Rectal smooth muscle tissue (tissue), 1 donor: ENCODE results near the gene STAT5A.
A peak's percentile ranks its signal among the peaks of the same experiment; 100 is the strongest.
"Not testable (repeated sequence)": the region's sequence is repeated elsewhere in the genome, so short reads cannot be mapped to it uniquely, and the experiment has no call there.

ENCODE experiments used
- H3K27ac ChIP-seq: one replicate; pipeline ENCODE4 v1.7.0; 2013; ENCODE audit warnings: low read depth, low read length, inconsistent platforms
- H3K27me3 ChIP-seq: one replicate; pipeline ENCODE4 v1.7.0; 2013; ENCODE audit warnings: low read length; ENCODE audit not compliant: control insufficient read depth, insufficient read depth
- H3K36me3 ChIP-seq: one replicate; pipeline ENCODE4 v1.7.0; 2013; ENCODE audit warnings: low read length; ENCODE audit not compliant: control insufficient read depth, insufficient read depth
- H3K4me1 ChIP-seq: one replicate; pipeline ENCODE4 v1.7.0; 2013; ENCODE audit warnings: low read length; ENCODE audit not compliant: control insufficient read depth, insufficient read depth
- H3K4me3 ChIP-seq: one replicate; pipeline ENCODE4 v1.7.0; 2013; ENCODE audit warnings: low read length
- H3K9ac ChIP-seq: one replicate; pipeline ENCODE4 v1.7.0; 2013; ENCODE audit warnings: low read length

STAT5A gene

DNA sequence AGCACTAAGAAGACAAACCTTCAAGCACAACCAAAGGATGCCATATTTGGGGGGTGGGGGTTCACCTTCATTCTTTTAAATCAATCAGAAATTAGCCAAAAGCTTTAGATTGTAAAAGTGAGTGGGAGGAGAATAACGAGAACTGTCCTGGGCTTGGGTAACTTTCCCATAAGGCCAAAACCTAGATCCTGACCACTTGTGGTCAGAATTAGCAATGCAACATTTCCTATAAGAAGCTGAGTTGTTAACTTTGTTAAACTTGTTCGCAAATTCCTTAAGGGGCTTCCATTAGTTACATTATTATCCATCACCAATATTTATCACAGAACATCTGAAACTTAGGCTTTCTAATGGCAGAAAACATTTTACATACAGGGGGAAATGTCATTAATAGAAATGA, 37.2 kb upstream of the STAT5A start:
- Histone ChIP-seq H3K27me3 (no peaks in the 10 kb centered on the region), H3K4me3 (no peak overlapping the region), H3K9ac (no peak overlapping the region), H3K4me1 (peaks cover 10% of the 10 kb centered on the region), H3K36me3 (no peaks in the 10 kb centered on the region), H3K27ac (no peak overlapping the region)

DNA sequence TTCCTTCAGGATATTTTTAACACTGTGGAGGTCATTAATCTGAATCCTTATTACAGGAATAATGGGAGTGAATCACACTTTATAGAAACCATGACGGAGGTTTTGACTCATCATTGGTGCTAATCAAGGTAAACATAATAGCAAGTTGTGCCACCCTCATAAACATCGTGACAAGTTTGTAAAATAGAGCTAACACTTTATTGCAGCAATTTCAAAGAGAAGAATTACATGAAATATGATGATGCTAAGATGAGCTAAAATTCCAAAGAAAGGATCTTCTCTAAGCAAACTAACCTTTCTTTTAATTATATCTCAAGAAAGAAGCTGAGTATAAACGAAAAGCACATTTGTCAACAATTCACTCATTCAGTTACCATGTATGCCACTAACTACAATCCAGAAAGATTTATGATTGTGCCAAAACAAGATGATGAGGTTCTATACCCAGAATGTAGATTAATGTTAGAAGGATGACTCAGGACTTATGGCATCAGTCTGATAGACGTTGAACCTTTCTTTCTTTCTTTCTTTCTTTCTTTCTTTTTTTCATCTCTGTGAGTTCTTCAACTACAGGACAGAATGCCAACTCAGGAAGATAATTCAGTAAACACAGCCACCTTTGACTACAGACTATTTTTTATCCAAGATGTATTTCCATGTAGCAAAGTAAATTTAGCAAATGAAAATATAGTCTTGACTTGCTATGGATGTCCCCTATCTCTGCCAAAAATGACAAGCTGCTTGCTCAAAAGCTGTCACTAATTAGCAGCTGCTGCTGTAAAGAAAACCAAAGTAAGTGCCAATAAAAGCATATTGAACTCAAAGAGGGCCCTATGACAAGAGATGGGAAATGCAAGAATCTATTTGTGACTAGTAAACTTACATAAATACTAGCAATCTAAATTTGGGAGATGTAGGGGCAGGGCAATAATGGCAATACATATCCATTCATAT, 35.4 kb upstream of the STAT5A start:
- peaks cover 10% of the 10 kb centered on the region for H3K4me1 ChIP-seq
- no peak overlapping the region for H3K9ac ChIP-seq

DNA sequence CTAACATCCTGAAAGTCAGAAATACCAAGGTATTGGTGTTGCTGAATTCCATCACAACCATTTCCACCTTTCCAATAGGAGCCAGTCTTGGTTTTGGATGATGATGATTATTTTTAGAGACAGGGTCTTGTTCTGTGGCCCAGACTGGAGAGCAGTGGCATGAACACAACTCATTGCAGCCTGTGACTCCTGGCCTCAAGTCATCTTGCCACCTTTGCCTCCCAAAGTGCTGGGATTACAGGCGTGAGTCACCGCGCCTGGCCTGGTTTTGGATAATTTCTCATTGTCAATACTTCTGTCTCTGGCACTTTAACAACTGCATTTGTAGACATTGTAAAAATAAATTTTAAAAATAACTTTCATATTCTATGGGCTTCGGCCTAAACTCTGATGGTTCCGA, 34.7 kb upstream of the STAT5A start:
- H3K4me3 ChIP-seq, result no peak overlapping the region
- H3K4me1 ChIP-seq, result peaks cover 7% of the 10 kb centered on the region
- no peaks in the 10 kb centered on the region for H3K27me3 ChIP-seq
- H3K27ac ChIP-seq, result no peak overlapping the region
- no peaks in the 10 kb centered on the region for H3K36me3 ChIP-seq
- no peak overlapping the region for H3K9ac ChIP-seq

More for the DNA sequence above, 35.4 kb upstream of the STAT5A start:
- Histone ChIP-seq H3K4me3 (no peak overlapping the region), H3K36me3 (no peaks in the 10 kb centered on the region), H3K27ac (peak overlapping the region; percentile 43), H3K27me3 (no peaks in the 10 kb centered on the region)

DNA sequence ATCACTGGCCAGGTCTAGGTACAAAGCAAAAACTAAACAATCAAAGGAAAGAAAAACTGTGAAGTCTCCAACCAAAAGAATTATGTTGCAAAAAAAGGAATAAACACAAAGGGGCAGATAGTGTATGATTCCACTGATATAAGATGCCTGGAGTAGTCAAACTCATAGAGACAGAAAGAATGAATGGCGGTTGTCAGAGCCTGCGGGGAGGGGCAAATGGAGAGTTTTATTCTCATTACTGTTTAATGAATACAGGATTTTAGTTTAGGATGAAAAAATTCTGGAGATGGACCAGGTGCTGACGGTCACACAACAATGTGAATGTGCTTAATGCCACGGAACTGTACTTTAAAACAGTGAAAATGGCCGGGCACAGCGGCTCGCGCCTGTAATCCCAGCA, 32.9 kb upstream of the STAT5A start:
- Histone ChIP-seq H3K9ac (no peak overlapping the region), H3K27me3 (no peaks in the 10 kb centered on the region), H3K4me1 (peaks cover 2% of the 10 kb centered on the region), H3K4me3 (no peak overlapping the region), H3K36me3 (no peaks in the 10 kb centered on the region), H3K27ac (no peak overlapping the region)

DNA sequence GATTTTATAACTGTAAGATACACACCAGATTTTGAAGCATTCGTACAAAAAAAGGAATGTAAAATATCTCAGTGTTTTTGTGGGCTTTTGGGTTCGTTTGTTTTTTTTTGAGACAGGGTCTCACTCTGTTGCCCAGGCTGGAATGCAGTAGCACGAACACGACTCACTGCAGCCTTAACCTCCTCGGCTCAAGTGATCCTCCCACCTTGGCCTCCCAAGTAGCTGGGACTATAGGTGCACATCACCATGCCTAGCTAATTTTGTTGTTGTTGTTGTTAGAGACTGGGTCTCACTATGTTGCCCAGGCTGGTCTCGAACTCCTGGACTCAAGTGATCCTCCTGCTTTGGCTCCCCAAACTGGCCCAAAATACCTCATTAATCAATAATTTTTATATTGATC, 28.0 kb upstream of the STAT5A start:
- Histone ChIP-seq H3K36me3 (no peaks in the 10 kb centered on the region), H3K27me3 (no peaks in the 10 kb centered on the region), H3K4me3 (no peak overlapping the region), H3K27ac (no peak overlapping the region), H3K9ac (no peak overlapping the region), H3K4me1 (no peaks in the 10 kb centered on the region)

DNA sequence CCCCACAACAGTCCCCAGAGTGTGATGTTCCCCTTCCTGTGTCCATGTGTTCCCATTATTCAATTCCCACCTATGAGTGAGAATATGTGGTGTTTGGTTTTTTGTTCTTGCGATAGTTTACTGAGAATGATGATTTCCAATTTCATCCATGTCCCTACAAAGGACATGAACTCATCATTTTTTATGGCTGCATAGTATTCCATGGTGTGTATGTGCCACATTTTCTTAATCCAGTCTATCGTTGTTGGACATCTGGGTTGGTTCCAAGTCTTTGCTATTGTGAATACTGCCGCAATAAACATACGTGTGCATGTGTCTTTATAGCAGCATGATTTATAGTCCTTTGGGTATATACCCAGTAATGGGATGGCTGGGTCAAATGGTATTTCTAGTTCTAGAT, 23.9 kb upstream of the STAT5A start:
- H3K4me3 ChIP-seq, H3K27ac ChIP-seq, H3K27me3 ChIP-seq, H3K36me3 ChIP-seq, H3K4me1 ChIP-seq, H3K9ac ChIP-seq: not testable (repeated sequence)

DNA sequence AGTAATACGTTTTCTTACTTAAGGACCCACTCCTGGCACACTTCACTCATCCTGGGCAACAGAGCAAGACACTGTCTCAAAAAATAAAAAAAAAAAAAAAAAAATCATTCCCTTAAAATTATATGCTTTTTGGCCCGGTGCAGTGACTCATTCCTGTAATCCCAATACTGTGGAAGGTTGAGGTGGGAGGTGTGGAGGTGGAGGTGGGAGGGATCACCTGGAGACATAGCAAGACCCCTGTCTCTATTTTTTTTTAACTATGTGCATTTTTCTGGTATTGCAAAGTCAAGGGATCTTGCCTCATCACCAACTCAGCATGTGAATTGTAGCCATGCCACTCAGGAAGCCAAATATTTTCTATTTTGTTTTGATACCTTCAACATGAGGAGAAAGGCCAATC, 21.8 kb upstream of the STAT5A start:
- H3K27me3 ChIP-seq, result no peaks in the 10 kb centered on the region
- no peak overlapping the region for H3K4me3 ChIP-seq
- no peak overlapping the region for H3K27ac ChIP-seq
- no peaks in the 10 kb centered on the region for H3K36me3 ChIP-seq
- H3K9ac ChIP-seq, result no peak overlapping the region
- H3K4me1 ChIP-seq, result peaks cover 10% of the 10 kb centered on the region

DNA sequence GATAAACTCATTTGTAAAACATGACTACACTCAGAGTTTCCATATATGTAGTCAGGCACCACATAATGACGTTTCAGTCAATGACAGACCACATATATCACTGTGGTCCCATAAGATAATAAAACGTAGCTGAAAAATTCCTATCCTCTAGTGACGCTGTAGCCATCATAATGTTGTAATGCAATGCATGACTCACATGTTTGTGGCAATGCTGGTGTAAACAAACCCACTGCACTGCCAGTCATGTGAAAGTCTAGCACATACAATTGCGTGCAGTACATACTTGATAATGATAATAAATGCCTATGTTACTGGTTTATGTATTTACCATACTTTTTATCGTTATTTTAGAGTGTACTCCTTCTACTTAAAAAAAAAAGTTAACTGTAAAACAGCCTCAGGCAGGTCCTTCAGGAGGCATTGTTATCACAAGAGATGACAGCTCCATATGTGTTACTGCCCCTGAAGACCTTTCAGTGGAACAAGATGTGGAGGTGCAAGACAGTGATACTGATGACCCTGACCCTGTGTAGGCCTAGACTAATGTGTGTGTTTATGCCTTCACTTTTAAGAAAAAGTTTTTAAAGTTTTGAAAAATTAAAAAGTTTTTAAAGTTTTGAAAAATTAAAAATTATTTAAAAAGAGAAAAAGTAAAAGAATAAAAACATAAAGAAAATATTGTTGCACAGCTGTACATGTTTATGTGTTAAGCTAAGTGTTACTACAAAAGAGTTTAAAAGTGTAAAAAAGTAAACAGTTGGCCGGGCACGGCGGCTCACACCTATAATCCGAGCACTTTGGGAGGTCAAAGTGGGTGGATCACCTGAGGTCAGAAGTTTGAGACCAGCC, 21.2 kb upstream of the STAT5A start:
- Histone ChIP-seq H3K4me3 (no peak overlapping the region), H3K36me3 (no peaks in the 10 kb centered on the region), H3K9ac (no peak overlapping the region), H3K4me1 (peaks cover 13% of the 10 kb centered on the region), H3K27ac (no peak overlapping the region), H3K27me3 (no peaks in the 10 kb centered on the region)

DNA sequence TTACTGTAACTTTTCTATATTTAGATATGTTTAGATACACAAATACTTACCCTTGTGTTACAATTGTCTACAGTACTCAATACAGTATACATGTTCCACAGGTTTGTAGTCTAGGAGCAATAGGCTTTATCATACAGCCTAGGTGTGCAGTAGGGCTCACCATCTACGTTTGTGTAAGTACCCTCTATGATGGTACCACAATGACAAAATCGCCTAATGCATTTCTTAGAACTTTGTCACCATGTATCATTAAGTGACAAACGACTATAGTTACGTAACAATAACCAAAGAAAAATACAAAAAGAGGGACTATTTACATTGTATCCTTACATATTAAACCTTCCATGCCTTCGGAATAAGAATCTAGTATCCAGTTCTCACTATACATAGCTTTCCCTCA, 20.1 kb upstream of the STAT5A start:
- Histone ChIP-seq H3K27me3 (no peaks in the 10 kb centered on the region), H3K4me1 (peaks cover 13% of the 10 kb centered on the region), H3K27ac (no peak overlapping the region), H3K36me3 (no peaks in the 10 kb centered on the region), H3K9ac (no peak overlapping the region), H3K4me3 (no peak overlapping the region)

DNA sequence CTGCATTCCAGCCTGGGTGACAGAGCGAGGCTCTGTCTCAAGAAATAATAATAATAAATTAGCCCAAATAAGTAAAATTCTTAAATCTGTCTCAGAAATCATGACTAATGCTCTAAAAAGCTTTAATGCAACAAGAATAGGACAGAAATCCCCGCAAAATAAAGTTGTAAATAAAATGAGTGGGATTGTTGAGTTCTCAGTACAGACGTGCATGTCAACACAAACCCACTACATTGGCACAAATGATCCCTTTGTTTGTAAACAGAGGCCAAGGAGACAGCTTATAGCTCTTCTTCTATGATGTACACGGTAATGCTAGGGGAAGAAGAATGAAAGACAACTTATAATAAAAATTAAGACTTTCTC, 18.1 kb upstream of the STAT5A start:
- H3K4me3 ChIP-seq, result no peak overlapping the region
- H3K4me1 ChIP-seq, result peaks cover 23% of the 10 kb centered on the region
- no peak overlapping the region for H3K9ac ChIP-seq
- H3K36me3 ChIP-seq, result no peaks in the 10 kb centered on the region
- no peak overlapping the region for H3K27ac ChIP-seq
- no peaks in the 10 kb centered on the region for H3K27me3 ChIP-seq

DNA sequence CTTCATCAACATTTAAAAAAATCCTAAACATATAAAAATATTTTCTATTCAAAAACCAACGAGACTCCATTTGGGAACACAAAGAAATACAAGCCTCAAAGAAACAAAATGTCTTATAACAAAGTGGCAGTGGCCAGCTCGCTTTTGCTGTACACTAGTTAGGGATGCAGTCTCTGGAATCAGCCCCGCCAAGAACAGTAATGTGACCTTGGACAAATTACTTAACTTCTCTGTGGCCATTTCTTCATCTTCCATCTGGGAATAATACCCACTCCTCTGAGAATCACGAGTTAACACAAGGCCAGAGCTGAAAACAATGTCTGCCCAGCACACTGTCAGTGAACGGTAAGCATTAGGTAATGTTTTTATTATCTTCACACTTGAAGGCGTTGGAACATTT, 17.7 kb upstream of the STAT5A start:
- Histone ChIP-seq H3K4me1 (peaks cover 23% of the 10 kb centered on the region), H3K9ac (no peak overlapping the region)

DNA sequence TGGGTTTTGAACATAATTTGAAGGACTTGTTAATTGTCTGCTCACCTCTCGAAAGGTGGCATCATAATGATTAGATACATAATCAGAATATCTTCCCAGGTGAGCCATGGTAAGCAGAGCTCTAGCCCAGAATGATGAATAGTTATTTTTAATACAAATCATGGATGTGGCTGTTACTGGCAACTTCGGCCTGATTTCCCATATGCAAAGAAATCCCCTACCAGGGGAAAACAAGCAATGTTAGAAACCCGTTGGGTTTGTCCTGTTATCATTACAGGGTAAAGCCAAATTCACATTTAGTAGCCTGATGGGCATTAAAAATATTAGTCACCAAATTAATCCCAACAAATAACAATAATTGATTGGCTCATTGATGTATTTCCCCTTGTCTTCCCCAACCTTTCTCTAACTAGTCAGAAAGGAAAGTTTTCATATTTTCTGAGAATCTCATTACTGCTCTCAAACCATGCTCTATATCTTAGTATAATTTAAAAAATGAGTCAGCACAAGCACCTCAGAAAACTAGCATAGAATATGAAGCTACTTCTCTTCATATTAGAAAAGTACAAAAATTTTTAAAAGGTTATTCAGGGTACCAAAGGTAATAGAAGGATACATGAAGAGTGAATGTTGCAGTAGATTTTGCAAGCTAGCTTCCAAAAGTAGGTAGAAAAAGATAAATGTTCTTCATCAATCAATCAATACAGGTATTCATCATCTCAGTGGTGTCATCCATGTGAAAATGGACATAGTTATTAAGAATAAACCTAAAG, 17.1 kb upstream of the STAT5A start:
- peaks cover 23% of the 10 kb centered on the region for H3K4me1 ChIP-seq
- H3K36me3 ChIP-seq, result no peaks in the 10 kb centered on the region
- no peaks in the 10 kb centered on the region for H3K27me3 ChIP-seq
- peak overlapping the region; percentile 31 for H3K27ac ChIP-seq
- H3K4me3 ChIP-seq, result no peak overlapping the region
- H3K9ac ChIP-seq, result no peak overlapping the region

More for the DNA sequence above, 17.7 kb upstream of the STAT5A start:
- H3K4me3 ChIP-seq, result no peak overlapping the region
- no peaks in the 10 kb centered on the region for H3K27me3 ChIP-seq
- H3K36me3 ChIP-seq, result no peaks in the 10 kb centered on the region
- peak overlapping the region; percentile 31 for H3K27ac ChIP-seq
